ENCODE data around the gene RUFY3.
A peak's percentile ranks its signal among the peaks of the same experiment; 100 is the strongest.
"Not testable (repeated sequence)": the region's sequence is repeated elsewhere in the genome, so short reads cannot be mapped to it uniquely, and the experiment has no call there.

RUFY3 gene

GRCh38 chr4:70735915-70736314, 14.2 kb downstream of the RUFY3 start:
- not testable (repeated sequence) for DNase-seq (ENCODE audit: low read depth)

DNA sequence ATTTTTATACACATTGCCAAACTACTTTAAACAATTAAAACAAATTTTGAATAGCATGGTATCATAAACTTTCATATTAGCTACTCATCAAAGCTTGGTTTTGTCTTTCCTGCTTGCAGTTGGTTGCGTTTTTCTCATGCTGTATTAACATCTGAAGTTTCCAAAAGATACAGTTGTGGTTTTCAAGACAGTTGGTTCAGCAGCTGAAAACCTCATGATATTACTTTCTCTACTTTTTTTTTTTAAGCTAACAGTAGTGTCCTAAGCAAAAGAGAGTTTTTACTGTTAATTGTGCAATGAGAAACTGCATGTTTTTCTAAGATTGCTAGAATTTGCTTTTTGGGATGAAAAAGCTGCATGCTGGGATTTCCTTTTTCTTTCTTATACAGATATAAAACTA, 15.2 kb downstream of the RUFY3 start:
- DNase-seq (ENCODE audit: low read depth) = no peak

DNA sequence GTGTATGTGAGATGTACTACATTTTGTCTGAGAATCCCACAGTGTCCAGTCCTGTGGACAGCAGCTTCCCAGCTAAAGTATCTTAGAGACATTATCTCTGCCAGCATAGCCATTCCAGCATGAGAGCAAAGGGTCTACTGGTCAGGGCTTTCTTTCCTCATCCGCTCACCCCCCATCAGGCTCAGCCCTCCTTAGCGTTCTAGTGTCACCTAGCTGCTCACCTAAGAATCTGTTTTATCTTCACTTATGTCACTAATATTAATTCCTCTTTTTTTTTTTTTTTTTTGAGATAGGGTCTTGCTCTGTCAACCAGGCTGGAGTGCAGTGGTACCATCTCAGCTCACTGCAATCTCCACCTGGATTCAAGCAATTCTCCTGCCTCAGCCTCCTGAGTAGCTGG, 15.6 kb downstream of the RUFY3 start:
- DNase-seq (ENCODE audit: low read depth) = no peak

DNA sequence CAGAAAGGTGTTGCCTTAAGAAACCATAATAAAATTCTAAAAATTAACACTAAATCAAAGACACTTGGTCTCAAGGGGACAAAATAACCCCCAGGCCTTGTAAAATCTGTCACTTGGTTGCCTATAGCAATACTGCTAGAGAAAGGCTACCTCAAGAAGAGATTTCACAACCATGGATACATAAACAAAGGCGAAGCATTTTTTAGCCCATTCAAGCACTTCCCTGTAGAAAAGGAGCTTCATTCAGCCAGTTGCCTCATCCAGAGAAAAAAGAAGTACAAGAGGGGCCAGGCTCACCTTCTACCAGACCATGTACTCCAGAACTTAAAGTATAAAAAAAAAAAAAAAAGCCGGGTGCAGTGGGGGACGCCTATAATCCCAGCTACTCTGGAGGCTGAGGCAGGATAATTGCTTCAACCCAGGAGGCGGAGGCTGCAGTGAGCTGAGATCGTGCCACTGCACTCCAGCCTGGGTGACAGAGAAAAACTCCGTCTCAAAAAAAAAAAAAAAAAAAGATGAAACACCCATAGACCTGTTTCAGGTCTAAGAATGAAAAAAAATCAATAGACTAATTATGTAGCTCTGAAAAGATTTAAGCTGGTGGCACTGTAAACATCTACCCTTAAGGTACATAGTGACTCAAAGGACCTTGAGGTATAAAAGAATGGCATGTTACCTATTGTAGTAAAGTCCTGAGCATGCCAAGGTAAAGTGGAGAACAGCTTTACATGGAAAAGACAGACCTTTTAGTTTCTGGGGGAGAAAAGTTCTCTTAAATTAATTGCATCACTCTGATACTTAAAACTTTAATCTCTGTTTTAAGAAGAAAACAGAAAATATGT, 18.0 kb downstream of the RUFY3 start:
- DNase-seq (ENCODE audit: low read depth) = no peak

DNA sequence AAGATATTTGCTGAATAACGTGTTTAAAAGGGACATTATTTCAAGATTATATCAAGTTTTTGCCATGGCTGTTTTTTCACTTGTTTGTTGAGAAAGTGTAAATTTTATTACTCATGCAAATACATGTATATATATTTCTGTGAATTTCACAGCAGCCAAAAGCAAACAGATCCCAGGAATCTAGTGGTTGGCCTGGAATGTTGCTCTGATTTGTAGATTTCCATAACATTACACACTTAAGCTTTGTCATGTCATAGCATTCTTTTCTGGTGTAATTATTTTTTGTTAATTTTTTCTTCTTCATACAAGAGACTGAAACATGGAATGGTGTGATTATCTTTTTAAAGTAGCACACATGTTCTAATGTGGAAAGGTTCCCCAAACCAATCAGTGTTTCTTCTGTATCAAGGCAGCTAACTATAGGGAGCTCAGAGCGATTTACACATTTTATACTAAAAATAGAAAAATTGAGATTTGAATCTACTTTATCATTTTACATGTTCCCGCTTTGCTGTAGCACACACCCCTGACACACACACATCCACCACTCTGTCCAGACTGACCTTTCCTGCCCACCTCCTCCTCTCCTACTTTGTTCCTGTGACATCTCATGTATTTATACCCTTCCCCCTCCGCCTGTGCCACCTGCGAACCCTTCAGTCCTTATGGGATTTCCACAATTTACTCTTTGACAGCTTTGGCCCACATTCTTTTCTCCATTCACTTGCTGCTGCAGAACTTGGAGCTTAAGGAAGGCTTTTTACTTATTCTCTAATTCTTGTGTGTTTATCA, 20.3 kb downstream of the RUFY3 start:
- DNase-seq (ENCODE audit: low read depth) = no peak

DNA sequence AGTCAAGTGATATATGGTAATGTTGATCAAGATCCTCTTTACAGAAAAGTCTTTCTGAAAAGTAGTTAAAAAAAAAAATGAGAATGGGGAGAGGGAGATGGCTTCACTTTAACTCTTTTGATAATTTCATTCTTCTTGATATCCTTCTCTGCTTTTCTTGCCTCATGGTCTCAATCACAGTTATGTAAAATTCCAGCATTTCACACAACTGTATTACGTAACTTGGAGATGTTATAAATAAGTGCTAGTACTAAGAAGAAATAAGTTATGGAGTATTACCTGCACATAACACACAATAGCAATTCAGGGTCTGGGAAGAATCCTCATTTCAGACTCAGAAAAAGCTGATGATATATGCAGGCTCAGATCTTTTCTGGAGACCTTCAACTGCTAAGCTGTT, 22.0 kb downstream of the RUFY3 start:
- no peak for DNase-seq (ENCODE audit: low read depth)

- peak; percentile 51 for DNase-seq (ENCODE audit: low read depth)
These were observed 24.5 kb downstream of the RUFY3 start for GRCh38 chr4:70746179-70746839.

- no peak for DNase-seq (ENCODE audit: low read depth)
These were observed 26.1 kb downstream of the RUFY3 start for GRCh38 chr4:70747874-70748273.

- DNase-seq (ENCODE audit: low read depth) = no peak
These were observed 27.5 kb downstream of the RUFY3 start for GRCh38 chr4:70749313-70749712.

GRCh38 chr4:70752236-70752635, 30.5 kb downstream of the RUFY3 start:
- no peak for DNase-seq (ENCODE audit: low read depth)

GRCh38 chr4:70753630-70754029, 31.9 kb downstream of the RUFY3 start:
- DNase-seq (ENCODE audit: low read depth) = no peak

GRCh38 chr4:70754470-70754869, 32.7 kb downstream of the RUFY3 start:
- no peak for DNase-seq (ENCODE audit: low read depth)

DNA sequence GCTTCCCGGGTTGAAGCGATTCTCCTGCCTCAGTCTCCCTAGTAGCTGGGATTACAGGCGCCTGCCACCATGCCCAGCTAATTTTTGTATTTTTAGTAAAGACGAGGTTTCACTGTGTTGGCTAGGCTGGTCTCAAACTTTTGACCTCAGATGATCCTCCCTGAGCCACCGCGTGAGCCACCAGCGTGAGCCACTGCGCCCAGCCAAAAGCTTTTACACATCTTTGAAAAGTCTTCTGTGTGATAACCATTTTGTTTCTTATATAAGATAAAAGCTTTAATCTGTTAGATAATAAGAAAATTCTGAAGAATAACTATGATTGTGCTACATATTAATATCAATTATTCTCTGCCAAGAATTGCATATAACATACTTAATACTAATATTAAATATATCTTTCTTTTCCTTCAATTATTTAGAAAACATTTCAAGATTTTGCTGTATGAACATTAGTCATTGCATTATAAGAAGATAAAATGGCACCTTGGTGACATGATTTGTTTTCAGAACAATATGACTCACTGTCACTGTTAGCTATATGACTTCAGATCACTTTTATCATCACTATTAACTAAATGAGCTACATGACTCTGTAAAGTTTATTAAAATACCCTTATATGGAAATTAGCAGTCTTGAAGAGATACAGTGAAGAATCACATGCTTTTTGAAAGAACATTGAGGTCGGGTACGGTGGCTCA, 33.4 kb downstream of the RUFY3 start:
- no peak for DNase-seq (ENCODE audit: low read depth)

GRCh38 chr4:70759126-70759525, 37.4 kb downstream of the RUFY3 start:
- no peak for DNase-seq (ENCODE audit: low read depth)

GRCh38 chr4:70759627-70760026, 37.9 kb downstream of the RUFY3 start:
- no peak for DNase-seq (ENCODE audit: low read depth)

DNA sequence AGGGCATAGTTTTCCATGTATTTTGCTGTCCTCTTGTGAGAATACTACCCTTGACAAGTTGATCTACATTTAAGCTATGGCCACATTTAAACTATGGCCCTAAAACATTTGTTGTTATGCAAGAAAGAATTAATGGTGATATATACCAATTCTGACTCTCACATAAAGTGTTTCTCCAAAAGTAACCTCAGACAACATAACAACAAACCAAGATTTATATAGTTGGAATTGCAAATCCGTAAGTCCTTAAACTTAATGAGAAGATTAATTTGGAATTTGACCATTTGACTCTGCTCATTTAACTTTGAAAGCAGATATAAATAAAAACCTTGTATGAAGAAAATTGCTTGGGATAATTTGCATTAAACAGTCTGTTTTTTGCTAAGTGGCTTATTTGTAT, 38.9 kb downstream of the RUFY3 start:
- DNase-seq (ENCODE audit: low read depth) = no peak

DNA sequence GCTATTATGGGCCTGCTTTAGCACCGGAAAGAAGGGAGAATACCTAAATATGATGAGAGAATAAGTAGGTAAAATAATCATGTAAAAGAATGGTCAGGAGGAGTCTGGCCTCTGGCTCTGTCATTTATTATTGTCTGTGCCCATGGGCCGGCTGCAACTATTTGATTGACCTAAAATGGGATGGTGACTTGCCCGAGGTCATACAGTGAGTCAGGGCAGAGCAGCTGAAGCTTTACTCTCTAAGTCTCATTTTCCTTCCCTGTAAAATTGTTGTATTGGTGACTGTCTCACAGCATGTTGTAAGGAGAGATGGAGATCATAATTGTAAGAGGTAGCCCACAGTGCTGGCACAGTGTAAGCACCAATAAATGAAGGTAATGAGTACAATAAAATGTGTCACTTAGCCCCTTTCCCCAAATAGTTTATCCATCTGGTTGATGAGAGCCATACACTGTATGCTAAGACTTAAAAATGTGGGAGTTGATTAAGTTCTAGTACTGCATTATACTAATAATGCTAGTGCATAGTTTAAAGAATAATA, 39.6 kb downstream of the RUFY3 start:
- DNase-seq (ENCODE audit: low read depth) = no peak

GRCh38 chr4:70765368-70765767, 43.6 kb downstream of the RUFY3 start:
- no peak for DNase-seq (ENCODE audit: low read depth)

DNA sequence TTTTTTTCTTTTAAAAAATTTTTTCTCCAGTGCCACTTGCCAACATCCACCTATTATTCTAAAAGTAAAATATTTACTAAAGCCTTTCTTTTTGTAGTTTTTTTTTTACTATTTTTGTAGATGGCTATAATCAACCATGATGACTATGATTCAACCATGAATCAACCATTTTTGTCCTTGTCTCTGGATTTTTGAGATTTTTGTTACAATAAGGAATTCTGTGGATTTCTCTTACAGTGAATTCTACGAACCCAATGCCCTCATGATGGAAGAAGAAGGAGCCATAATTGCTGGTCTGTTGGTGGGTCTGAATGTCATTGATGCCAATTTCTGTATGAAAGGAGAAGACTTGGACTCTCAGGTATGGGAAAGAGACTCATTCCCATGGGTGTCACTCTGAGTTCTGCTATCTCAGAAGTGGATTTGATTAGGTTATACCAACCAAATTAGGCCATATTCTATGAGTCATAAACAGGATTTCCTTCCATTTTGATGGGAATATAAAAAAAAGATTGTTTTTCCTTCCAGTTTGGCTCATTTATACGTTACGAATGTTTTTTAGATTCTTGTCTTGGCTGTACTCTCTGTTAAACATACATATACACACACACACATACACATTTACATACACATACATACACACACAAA, 46.7 kb downstream of the RUFY3 start:
- no peak for DNase-seq (ENCODE audit: low read depth)

DNA sequence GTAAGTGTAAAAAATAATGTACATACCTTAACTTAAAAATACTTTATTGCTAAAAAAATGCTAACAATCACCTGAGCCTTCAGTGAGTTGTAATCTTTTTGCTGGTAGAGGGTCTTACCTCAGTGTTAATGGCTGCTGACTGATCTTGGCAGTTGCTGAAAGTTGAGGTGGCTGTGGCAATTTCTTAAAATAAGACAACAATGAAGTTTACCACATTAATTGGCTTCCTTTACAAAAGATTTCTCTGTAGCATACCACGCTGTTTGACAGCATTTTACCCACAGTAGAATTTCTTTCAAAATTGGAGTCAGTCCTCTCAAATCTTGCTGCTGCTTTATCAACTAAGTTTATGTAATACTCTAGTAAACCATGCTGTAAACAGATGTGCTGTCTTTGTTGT, 47.6 kb downstream of the RUFY3 start:
- not testable (repeated sequence) for DNase-seq (ENCODE audit: low read depth)

GRCh38 chr4:70772929-70773555, 51.3 kb downstream of the RUFY3 start:
- DNase-seq (ENCODE audit: low read depth) = no peak
